SK-N-MC (cell line): ENCODE data around the gene LRPAP1.

Source experiments
- DNase-seq: peaks from one replicate; pipeline ENCODE4 v3.0.0-alpha.2; 2011; ENCODE audit warnings: low read depth, low spot score
- H3K27ac ChIP-seq: fragments of 200-600 bp; sonication (generic); 2 replicates; pipeline ENCODE4 v1.5.1; 2016; ENCODE audit warnings: mixed run types
- H3K36me3 ChIP-seq: fragments of 200-600 bp; sonication (generic); 2 replicates; pipeline ENCODE4 v1.6.1; 2017; ENCODE audit warnings: antibody characterized with exemption, low read length, mixed read lengths; ENCODE audit not compliant: insufficient read depth
- H3K4me3 ChIP-seq: fragments of 200-600 bp; sonication (generic); 2 replicates; pipeline ENCODE4 v1.5.1; 2016
- H3K9ac ChIP-seq: fragments of 200-600 bp; sonication (generic); 2 replicates; pipeline ENCODE4 v1.8.0; 2017; ENCODE audit warnings: mixed run types, mixed read lengths; ENCODE audit not compliant: insufficient read length
- H3K9me3 ChIP-seq: fragments of 200-600 bp; sonication (generic); 2 replicates; pipeline ENCODE4 v1.6.1; 2017; ENCODE audit warnings: low read depth, mild to moderate bottlenecking, antibody characterized with exemption, low read length, moderate library complexity, mixed read lengths
- EZH2 ChIP-seq: fragments of 200-600 bp; sonication (generic); IDR thresholded peaks from one replicate; pipeline ENCODE4 v1.6.1; 2017; ENCODE audit warnings: antibody characterized with exemption
- FOXP2 ChIP-seq: optimal IDR thresholded peaks from 2 replicates; pipeline ENCODE3; 2011; ENCODE audit warnings: mild to moderate bottlenecking, moderate library complexity; ENCODE audit not compliant: insufficient read depth; ENCODE audit errors: extremely low read length, control extremely low read depth
- POLR2AphosphoS5 ChIP-seq: IDR thresholded peaks from 2 replicates; pipeline ENCODE4 v1.6.1; 2012; ENCODE audit warnings: mild to moderate bottlenecking, low read depth, low read length, borderline replicate concordance

The LRPAP1 gene

DNA sequence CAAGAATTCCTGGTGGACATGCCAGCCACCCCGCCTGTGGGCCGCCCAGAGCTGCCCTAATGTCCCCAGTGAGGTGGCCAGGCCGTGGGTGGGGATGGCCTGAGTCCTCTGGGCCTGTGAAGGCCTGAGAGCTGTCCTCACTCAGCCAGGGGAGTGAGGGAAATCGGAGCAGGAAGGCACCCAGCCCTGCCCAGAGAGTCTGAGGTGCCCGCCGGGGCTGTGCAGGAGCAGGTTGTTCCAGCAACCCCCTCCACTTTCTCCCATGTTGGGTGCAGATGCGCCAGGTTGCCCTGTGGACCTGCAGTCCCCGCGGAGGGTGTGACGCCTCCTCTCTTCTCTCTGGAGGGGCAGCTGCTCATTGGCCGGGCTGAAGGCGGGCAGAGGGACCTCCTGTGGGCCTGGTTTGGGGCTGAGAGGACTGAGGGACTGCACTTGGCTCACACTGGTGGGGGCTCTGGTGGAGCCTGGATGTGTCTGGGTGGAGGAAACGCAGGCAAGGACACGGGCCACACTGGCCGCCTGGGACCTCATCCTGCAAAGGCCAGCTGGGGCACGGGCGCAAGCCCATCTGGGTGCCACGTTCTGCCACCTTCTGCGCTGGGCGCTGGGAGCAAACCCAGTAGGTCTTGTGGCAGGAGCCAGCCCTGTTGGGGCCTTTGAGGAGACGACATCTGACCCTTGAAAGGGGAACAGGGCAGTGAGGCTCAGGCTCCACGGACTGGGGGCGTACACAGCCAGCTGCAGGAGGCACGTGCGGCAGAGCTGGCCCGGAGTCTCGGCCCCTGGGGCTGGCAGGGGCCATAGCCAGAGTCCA is 55.1 kb downstream of the LRPAP1 start:
- no peak overlapping the region for H3K4me3 ChIP-seq
- no peak overlapping the region for H3K9ac ChIP-seq
- TF ChIP-seq POLR2AphosphoS5: no peak
- TF ChIP-seq FOXP2: no peak
- TF ChIP-seq EZH2: no peak

DNA sequence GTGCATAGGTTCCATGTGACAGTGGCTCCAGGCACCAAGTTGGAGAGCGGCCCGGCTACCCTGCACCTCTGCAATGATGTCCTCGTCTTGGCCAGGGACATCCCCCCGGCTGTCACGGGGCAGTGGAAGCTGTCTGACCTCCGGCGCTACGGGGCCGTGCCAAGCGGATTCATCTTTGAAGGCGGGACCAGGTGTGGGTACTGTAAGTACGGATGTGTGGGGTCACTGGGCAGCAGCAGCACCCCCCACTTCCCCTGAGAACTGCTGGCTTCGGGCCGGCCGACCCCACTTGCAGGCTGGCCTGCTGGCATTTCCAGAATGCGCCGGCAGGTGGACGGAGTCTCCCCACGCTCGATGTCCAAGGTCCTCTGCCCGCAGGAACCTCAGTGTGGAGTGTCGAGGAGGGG is 55.9 kb downstream of the LRPAP1 start:
- Histone ChIP-seq H3K27ac (no peak overlapping the region), H3K9ac (no peak overlapping the region), H3K4me3 (no peak overlapping the region), H3K36me3 (no peaks in the 10 kb centered on the region), H3K9me3 (no peaks in the 10 kb centered on the region)
- no peak for DNase-seq
- TF ChIP-seq POLR2AphosphoS5 (no peak), EZH2 (no peak), FOXP2 (no peak)

More for the DNA sequence above, 55.1 kb downstream of the LRPAP1 start:
- no peak overlapping the region for H3K27ac ChIP-seq
- H3K36me3 ChIP-seq: no peaks in the 10 kb centered on the region
- DNase-seq: no peak
- H3K9me3 ChIP-seq: no peaks in the 10 kb centered on the region

DNA sequence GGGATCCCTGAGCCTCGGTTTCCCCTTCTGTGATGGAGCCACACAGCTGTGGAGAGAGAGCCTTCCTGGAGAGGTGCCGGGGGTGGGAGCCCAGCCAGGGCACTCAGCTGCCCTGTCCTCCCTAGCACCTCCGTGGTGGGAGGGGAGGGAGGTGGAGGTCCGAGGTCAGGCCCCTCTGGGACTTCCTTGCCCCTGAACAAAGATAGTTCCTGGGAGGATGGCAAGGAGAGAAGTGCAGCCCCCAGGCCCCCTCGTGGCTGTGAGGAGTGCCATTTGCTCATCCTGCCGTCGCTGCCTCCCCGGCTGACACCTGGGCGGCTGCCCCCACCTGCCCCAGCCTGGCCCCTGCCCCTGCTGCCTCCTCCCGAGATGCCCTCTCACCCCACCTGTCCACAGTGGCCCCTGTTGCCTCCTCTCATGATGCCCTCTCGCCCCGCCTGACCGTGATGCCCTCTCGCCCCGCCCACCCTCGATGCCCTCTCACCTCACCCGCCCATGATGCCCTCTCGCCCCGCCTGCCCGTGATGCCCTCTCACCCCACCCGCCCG is 56.4 kb downstream of the LRPAP1 start:
- no peak overlapping the region for H3K9ac ChIP-seq
- H3K27ac ChIP-seq: no peak overlapping the region
- H3K36me3 ChIP-seq: no peaks in the 10 kb centered on the region
- no peaks in the 10 kb centered on the region for H3K9me3 ChIP-seq
- no peak for DNase-seq
- H3K4me3 ChIP-seq: no peak overlapping the region
- TF ChIP-seq POLR2AphosphoS5 (no peak), EZH2 (no peak), FOXP2 (no peak)

- Histone ChIP-seq H3K9me3 (no peaks in the 10 kb centered on the region), H3K36me3 (no peaks in the 10 kb centered on the region), H3K27ac (no peak overlapping the region), H3K4me3 (no peak overlapping the region), H3K9ac (no peak overlapping the region)
- TF ChIP-seq EZH2 (no peak), FOXP2 (no peak), POLR2AphosphoS5 (no peak)
- no peak for DNase-seq
Observed at GRCh38 chr4:3475041-3475712, 57.0 kb downstream of the LRPAP1 start.

- Histone ChIP-seq H3K4me3 (no peak overlapping the region), H3K36me3 (no peaks in the 10 kb centered on the region), H3K9me3 (no peaks in the 10 kb centered on the region), H3K27ac (no peak overlapping the region), H3K9ac (no peak overlapping the region)
- TF ChIP-seq POLR2AphosphoS5: no peak
- TF ChIP-seq FOXP2: no peak
- no peak for TF ChIP-seq EZH2
- no peak for DNase-seq
Observed at GRCh38 chr4:3473996-3474765, 58.0 kb downstream of the LRPAP1 start.

DNA sequence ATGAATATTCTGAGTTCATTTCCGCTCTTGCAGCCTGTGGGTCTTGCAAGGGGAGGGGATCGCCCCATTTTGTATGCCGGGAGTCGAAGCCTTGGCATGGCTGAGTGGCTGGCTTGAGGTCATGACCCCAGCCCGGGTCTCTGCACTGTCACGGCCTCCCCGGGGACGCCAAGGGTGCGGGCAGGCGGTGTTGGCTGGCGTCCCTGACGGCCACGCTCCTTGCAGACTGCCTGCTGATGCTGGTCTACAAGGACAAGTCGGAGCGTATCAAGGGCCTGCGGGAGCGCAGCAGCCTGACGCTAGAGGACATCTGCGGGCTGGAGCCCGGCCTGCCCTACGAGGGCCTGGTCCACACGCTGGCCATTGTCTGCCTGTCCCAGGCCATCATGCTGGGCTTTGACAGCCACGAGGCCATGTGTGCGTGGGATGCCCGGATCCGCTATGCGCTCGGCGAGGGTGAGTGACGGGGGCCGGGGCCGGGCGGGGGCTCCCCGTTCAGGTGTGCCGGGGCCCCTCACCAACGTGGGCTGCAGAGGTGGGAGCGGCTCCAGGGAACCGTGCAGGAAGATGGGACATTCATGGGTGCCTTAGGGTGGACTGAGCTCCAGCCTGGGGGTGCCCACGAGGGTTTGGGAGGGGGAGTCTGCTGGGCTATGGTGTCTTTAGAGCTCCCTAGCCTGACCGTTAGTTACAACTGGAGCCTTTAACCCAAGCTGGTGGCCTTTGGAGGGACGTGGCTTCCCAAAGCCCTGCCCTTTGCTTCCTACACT is 58.9 kb downstream of the LRPAP1 start:
- no peak for DNase-seq
- Histone ChIP-seq H3K4me3 (no peak overlapping the region), H3K27ac (no peak overlapping the region), H3K9me3 (no peaks in the 10 kb centered on the region), H3K9ac (no peak overlapping the region), H3K36me3 (no peaks in the 10 kb centered on the region)
- TF ChIP-seq POLR2AphosphoS5 (no peak), FOXP2 (no peak), EZH2 (no peak)

DNA sequence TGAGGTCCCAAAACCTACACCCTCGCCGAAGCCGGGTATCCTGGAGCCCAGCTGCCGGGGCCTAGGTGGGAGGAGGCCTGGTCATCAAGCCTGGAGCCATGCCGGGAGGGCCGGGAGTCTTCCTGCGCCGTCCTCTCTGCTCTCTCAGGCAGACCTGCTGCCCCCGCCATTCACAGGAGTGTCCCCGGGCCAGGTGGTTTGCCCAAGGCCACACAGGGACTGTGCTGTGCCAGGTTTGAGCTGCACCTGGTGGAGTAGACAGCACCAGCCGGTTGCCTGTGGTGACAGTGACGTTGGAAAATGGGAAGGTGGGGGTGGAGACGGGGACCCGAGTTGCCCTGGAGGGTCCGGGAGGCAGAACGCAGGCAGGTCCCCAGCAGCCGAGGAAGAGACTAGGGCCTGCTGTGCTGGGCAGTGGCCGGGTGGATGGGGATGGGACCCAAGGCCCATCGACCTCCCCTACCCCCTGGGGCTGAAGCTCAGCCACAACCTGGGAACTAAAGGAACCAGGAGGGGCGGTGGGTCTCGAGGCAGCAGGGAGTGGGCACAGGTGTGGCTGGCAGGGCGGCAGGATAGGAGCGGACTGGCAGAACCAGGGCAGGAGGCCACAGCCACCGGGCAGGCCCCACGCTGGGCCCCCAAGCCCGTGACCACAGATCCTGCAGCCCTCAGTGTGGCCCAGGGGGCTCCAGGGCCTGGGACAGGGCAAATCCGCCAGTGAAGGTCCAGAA is 59.6 kb downstream of the LRPAP1 start:
- no peaks in the 10 kb centered on the region for H3K36me3 ChIP-seq
- H3K9ac ChIP-seq: no peak overlapping the region
- no peak for DNase-seq
- H3K27ac ChIP-seq: no peak overlapping the region
- H3K4me3 ChIP-seq: no peak overlapping the region
- TF ChIP-seq EZH2 (no peak), POLR2AphosphoS5 (no peak), FOXP2 (no peak)
- H3K9me3 ChIP-seq: no peaks in the 10 kb centered on the region
